WI38 (cell line): ENCODE results near the gene DHX35.

ENCODE experiments used
- H3K4me3 ChIP-seq: 2 replicates; pipeline ENCODE4 v1.5.1; 2011; ENCODE audit warnings: low read depth, mild to moderate bottlenecking, control low read depth, low read length
- TF ChIP-seq, protein P1 (sequence below): IDR thresholded peaks from 2 replicates; pipeline ENCODE4 v1.5.1; 2012; ENCODE audit warnings: low read depth, mild to moderate bottlenecking, control low read depth, low read length

Gene DHX35

DNA sequence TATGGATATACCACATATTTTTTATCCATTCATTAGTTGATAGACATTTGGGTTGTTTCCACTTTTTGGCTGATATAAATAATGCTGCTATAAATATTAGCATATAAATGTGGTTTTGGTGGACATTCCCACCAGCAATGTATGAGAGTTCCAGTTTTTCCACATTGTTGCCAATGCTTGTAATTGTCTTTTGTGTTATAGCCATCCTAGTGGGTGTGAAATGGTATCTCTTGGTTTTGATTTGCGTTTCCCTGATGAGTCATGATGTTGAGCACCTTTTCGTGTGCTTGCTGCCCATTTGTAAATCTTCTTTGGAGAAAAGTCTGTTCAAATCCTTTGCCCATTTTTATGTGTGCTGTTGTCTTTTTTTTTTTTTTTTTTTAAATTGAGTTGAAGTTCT is 54.4 kb downstream of the DHX35 start:
- no peak overlapping the region for H3K4me3 ChIP-seq
- TF ChIP-seq, protein P1, sequence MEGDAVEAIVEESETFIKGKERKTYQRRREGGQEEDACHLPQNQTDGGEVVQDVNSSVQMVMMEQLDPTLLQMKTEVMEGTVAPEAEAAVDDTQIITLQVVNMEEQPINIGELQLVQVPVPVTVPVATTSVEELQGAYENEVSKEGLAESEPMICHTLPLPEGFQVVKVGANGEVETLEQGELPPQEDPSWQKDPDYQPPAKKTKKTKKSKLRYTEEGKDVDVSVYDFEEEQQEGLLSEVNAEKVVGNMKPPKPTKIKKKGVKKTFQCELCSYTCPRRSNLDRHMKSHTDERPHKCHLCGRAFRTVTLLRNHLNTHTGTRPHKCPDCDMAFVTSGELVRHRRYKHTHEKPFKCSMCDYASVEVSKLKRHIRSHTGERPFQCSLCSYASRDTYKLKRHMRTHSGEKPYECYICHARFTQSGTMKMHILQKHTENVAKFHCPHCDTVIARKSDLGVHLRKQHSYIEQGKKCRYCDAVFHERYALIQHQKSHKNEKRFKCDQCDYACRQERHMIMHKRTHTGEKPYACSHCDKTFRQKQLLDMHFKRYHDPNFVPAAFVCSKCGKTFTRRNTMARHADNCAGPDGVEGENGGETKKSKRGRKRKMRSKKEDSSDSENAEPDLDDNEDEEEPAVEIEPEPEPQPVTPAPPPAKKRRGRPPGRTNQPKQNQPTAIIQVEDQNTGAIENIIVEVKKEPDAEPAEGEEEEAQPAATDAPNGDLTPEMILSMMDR = no peak

- TF ChIP-seq, protein P1 = no peak
- no peak overlapping the region for H3K4me3 ChIP-seq
Observed at GRCh38 chr20:39019027-39019426, 56.9 kb downstream of the DHX35 start.

GRCh38 chr20:39019805-39020325 is 57.7 kb downstream of the DHX35 start:
- H3K4me3 ChIP-seq = no peak overlapping the region
- TF ChIP-seq, protein P1 = no peak

DNA sequence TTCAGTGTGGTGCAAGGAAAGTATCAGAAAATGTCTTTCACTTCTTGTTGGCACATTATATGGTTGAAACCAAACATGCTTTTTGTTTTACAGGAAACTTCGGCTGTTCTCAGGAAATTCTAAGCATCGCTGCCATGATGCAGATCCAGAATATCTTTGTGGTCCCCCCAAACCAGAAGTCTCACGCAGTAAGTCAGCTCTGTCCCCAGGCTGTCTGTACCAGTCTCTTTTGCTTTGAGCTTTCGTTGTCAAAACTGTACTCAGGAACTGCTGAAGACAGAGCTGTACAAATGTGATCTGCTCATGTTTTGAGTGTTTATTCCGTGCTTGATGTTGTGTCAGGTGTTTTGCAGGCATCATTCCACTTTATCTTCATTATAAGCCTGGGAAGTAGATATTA is 59.6 kb downstream of the DHX35 start:
- TF ChIP-seq, protein P1 = no peak
- H3K4me3 ChIP-seq = no peak overlapping the region

DNA sequence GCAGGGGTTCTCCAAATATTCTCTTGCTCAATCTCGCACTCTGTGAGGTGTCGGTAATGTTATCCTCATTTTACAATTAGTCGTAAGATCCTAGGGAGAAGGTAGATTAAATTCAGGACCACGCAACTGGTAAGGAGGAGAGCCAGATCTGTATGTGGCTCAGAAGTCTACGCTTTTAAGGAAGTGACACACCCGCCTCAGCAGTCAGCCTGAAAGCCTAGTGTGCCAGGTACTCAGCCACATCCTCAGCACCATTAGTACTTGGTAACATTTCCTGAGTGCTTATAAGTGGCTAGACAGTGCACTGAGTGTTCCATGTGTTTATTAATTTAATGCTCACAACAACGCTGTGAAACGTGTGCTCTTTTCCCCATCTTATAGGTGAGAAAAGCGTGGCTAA is 63.7 kb downstream of the DHX35 start:
- TF ChIP-seq, protein P1 = no peak
- H3K4me3 ChIP-seq = no peak overlapping the region

GRCh38 chr20:39029364-39029763 is 67.2 kb downstream of the DHX35 start:
- H3K4me3 ChIP-seq = no peak overlapping the region
- TF ChIP-seq, protein P1 = no peak

DNA sequence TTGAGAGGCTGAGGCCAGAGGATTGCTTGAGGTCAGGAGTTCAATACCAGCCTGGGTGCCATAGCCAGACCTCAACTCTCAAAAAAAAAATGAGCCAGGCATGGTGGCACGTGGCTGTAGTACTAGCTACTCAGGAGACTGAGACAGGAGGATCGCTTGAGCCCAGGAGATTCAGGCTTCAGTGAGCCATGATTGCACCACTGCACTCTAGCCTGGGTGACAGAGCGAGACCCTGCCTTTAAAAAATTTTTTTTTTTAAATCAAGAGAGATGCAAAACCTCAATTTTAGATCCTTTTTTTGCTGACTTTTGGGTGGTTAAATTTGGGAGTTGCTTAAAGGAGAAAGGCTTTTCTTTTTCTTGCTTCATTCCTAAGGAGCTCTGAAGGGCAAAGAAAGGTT is 70.9 kb downstream of the DHX35 start:
- no peak overlapping the region for H3K4me3 ChIP-seq
- TF ChIP-seq, protein P1 = no peak
